CD4-positive, alpha-beta T cell treated with Interleukin-17A for 1 hour (primary cell): ENCODE measurements around the gene TMEM167A.

Source experiments
- DNase-seq: peaks from one replicate; pipeline ENCODE4 v3.0.0-alpha.2; 2020

Gene TMEM167A

GRCh38 chr5:83076742-83077661 is at the start of gene TMEM167A, which contains the start of gene XRCC4:
Gene TMEM167A (minus strand): TSS chr5:83077394. CDS start chr5:83077323, 71 bp downstream.
Gene XRCC4 (plus strand): TSS chr5:83077547. CDS start chr5:83104920, 27,373 bp downstream.
- DNase-seq: peak; percentile 97

GRCh38 chr5:83126501-83126900 is 49.3 kb upstream of the TMEM167A start:
- no peak for DNase-seq

GRCh38 chr5:83125560-83125959 is 48.4 kb upstream of the TMEM167A start:
- DNase-seq: no peak

- no peak for DNase-seq
Measured at GRCh38 chr5:83124593-83124992, 47.4 kb upstream of the TMEM167A start.

GRCh38 chr5:83118976-83119375 is 41.8 kb upstream of the TMEM167A start:
- DNase-seq: no peak

GRCh38 chr5:83118471-83118870 is 41.3 kb upstream of the TMEM167A start:
- no peak for DNase-seq

- no peak for DNase-seq
Measured at GRCh38 chr5:83115816-83116215, 38.6 kb upstream of the TMEM167A start.

- DNase-seq: no peak
Measured at GRCh38 chr5:83109380-83109779, 32.2 kb upstream of the TMEM167A start.

- no peak for DNase-seq
Measured at GRCh38 chr5:83107692-83108420, 30.7 kb upstream of the TMEM167A start.

GRCh38 chr5:83104021-83104420 is 26.8 kb upstream of the TMEM167A start:
- no peak for DNase-seq

GRCh38 chr5:83102364-83102980 is 25.3 kb upstream of the TMEM167A start:
- DNase-seq: no peak

- no peak for DNase-seq
Measured at GRCh38 chr5:83101514-83101913, 24.3 kb upstream of the TMEM167A start.

- DNase-seq: no peak
Measured at GRCh38 chr5:83099445-83099844, 22.3 kb upstream of the TMEM167A start.

- no peak for DNase-seq
Measured at GRCh38 chr5:83099001-83099400, 21.8 kb upstream of the TMEM167A start.

GRCh38 chr5:83097689-83098231 is 20.6 kb upstream of the TMEM167A start:
- no peak for DNase-seq

GRCh38 chr5:83096660-83097339 is 19.6 kb upstream of the TMEM167A start:
- no peak for DNase-seq

- DNase-seq: no peak
Measured at GRCh38 chr5:83095957-83096539, 18.9 kb upstream of the TMEM167A start.

GRCh38 chr5:83095163-83095956 is 18.2 kb upstream of the TMEM167A start:
- no peak for DNase-seq

GRCh38 chr5:83093692-83094091 is 16.5 kb upstream of the TMEM167A start:
- no peak for DNase-seq

GRCh38 chr5:83092619-83093018 is 15.4 kb upstream of the TMEM167A start:
- no peak for DNase-seq

- no peak for DNase-seq
Measured at GRCh38 chr5:83090169-83090568, 13.0 kb upstream of the TMEM167A start.
